ENCODE results near the gene AP1S3.

DNA sequence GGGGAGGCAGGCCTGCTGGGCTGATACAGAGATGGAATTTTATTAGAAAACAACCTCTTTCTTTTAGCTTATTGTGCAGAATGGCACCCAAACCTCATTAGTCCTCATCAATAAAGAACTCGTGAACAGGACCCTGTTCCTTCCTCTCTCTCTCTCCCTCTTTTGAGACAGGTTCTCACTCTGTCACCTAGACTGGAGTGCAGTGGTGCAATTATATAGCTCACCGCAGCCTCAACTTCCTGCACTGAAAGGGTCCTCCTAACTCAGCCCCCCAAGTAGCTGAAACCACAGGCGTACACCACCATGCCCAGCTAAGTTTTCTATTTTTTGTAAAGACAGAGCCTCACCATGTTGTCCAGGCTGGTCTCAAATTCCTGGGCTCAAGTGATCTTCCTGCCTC lies 21.7 kb upstream of the AP1S3 start:
- TF ChIP-seq, protein P1, sequence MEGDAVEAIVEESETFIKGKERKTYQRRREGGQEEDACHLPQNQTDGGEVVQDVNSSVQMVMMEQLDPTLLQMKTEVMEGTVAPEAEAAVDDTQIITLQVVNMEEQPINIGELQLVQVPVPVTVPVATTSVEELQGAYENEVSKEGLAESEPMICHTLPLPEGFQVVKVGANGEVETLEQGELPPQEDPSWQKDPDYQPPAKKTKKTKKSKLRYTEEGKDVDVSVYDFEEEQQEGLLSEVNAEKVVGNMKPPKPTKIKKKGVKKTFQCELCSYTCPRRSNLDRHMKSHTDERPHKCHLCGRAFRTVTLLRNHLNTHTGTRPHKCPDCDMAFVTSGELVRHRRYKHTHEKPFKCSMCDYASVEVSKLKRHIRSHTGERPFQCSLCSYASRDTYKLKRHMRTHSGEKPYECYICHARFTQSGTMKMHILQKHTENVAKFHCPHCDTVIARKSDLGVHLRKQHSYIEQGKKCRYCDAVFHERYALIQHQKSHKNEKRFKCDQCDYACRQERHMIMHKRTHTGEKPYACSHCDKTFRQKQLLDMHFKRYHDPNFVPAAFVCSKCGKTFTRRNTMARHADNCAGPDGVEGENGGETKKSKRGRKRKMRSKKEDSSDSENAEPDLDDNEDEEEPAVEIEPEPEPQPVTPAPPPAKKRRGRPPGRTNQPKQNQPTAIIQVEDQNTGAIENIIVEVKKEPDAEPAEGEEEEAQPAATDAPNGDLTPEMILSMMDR (IDR thresholded peaks at IDR 0.05; ENCODE audit: low read length): no peak
- TF ChIP-seq EZH2phosphoT487 (IDR thresholded peaks at IDR 0.05; ENCODE audit: low read length): no peak
- no peak for TF ChIP-seq EZH2 (optimal IDR thresholded peaks at IDR 0.05; ENCODE audit: low read depth, low read length)

Measured in MM.1S (cell line).